Tibial nerve (tissue), 4 donors: ENCODE data around the gene NKX1-2. TPM values are rescaled to one million over a fixed set of nuclear protein-coding genes. Genes with fewer than 3 reads are reported as not detected.

Experiments
- DNase-seq, 2 donors: peaks; one replicate each; pipeline ENCODE4 v3.0.0-alpha.2; 2019; ENCODE audit warnings: low spot score in 2 of 2
- H3K27ac ChIP-seq, 4 donors: fragments of 200-600 bp; sonication (generic) in 3 of 4; one replicate each; pipeline ENCODE4 v1.5.1; 2017 to 2019; ENCODE audit warnings: mild to moderate bottlenecking in 1 of 4
- H3K27me3 ChIP-seq, 2 donors: fragments of 200-600 bp; sonication (generic) in 1 of 2; one replicate each; pipeline versions ENCODE4 v1.5.1 to v1.6.0; 2017 to 2019
- H3K36me3 ChIP-seq, 3 donors: fragments of 200-600 bp; sonication (generic); one replicate each; pipeline ENCODE4 v1.5.1; 2018 to 2019
- H3K4me1 ChIP-seq, 4 donors: fragments of 200-600 bp; sonication (generic) in 3 of 4; one replicate each; pipeline ENCODE4 v1.5.1; 2017 to 2019
- H3K4me3 ChIP-seq, 4 donors: fragments of 200-600 bp; sonication (generic) in 3 of 4; one replicate each; pipeline ENCODE4 v1.5.1; 2017 to 2019; ENCODE audit warnings: mild to moderate bottlenecking in 1 of 4, moderate library complexity in 1 of 4
- H3K9me3 ChIP-seq, 4 donors: fragments of 200-600 bp; sonication (generic) in 3 of 4; one replicate each; pipeline ENCODE4 v1.5.1; 2017 to 2019
- EP300 ChIP-seq, 2 donors: sonication (generic); formaldehyde crosslinking; IDR thresholded peaks; one replicate each; pipeline ENCODE4 v1.6.1; 2017; ENCODE audit warnings: antibody characterized with exemption in 2 of 2, mild to moderate bottlenecking in 1 of 2
- POLR2A ChIP-seq, 2 donors: fragments of 450-650 bp; IDR thresholded peaks; one replicate each; pipeline ENCODE4 v1.6.1; 2017; ENCODE audit warnings: antibody characterized with exemption in 2 of 2, mild to moderate bottlenecking in 2 of 2, moderate library complexity in 2 of 2
- WGBS, 2 donors: methylation state at CpG; one replicate each; pipeline ENCODE4 v1.1.5; 2018; 5-methylcytosine and 5-hydroxymethylcytosine counted together
- total RNA-seq, 4 donors: library from RNA; depleted of rRNA; stranded (reverse); fragments of >200 nt; gene quantifications; one replicate each; pipeline ENCODE4 v1.1.0, GENCODE V29; 2016
- TF ChIP-seq, protein P1 (sequence below), 5 experiments: fragments of 200-600 bp in 3 of 5; fragments of 450-650 bp in 2 of 5; sonication (generic) in 3 of 5; IDR thresholded peaks; one replicate each; pipeline ENCODE4 v1.5.1; 2016 to 2019; ENCODE audit warnings: antibody characterized with exemption in 5 of 5, mild to moderate bottlenecking in 3 of 5, moderate library complexity in 2 of 5

NKX1-2 gene
- total RNA-seq, 4 donors from 2014 or later, result not detected

DNA sequence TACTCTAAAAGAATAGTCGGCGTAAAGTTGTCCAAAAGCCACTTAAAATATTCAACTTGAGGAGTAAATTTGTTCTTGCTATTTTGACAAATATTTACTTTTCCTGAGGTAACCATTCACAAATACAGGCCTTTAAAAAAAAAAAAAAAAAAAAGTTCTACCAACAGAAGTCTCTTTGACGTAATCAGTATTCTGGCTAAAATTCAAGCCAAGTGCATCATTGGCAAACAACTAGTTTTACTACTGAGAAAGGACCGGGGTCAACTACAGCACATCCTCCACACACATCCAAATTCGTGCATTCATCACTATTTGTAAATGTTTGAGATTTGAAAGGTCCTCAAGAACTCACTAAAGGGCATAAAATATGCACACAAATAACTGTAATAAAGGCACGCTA, 33.1 kb downstream of the NKX1-2 start:
- DNase-seq, result peak in 1 of 2 donors; percentile 49
- Histone ChIP-seq H3K27ac (peak overlapping the region in 2 of 4 donors; percentile 74 to 95), H3K9me3 (no peaks in the 10 kb centered on the region), H3K27me3 (peaks cover 0 to 6% of the 10 kb centered on the region in 2 donors), H3K4me3 (no peak overlapping the region), H3K4me1 (peaks cover 0 to 56% (median 35%) of the 10 kb centered on the region in 4 donors), H3K36me3 (no peaks in the 10 kb centered on the region)
- TF ChIP-seq POLR2A (IDR thresholded peaks at IDR 0.05), result no peak
- TF ChIP-seq, protein P1, sequence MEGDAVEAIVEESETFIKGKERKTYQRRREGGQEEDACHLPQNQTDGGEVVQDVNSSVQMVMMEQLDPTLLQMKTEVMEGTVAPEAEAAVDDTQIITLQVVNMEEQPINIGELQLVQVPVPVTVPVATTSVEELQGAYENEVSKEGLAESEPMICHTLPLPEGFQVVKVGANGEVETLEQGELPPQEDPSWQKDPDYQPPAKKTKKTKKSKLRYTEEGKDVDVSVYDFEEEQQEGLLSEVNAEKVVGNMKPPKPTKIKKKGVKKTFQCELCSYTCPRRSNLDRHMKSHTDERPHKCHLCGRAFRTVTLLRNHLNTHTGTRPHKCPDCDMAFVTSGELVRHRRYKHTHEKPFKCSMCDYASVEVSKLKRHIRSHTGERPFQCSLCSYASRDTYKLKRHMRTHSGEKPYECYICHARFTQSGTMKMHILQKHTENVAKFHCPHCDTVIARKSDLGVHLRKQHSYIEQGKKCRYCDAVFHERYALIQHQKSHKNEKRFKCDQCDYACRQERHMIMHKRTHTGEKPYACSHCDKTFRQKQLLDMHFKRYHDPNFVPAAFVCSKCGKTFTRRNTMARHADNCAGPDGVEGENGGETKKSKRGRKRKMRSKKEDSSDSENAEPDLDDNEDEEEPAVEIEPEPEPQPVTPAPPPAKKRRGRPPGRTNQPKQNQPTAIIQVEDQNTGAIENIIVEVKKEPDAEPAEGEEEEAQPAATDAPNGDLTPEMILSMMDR (IDR thresholded peaks at IDR 0.05), result no peak
- TF ChIP-seq EP300 (IDR thresholded peaks at IDR 0.05), result no peak
- WGBS, 2 donors, result 40 to 46% methylated on average over 6 of the region's 6 CpGs

- H3K4me3 ChIP-seq, result no peak overlapping the region
- DNase-seq, result no peak
- 43 to 48% methylated on average over 2 of the region's 2 CpGs for WGBS, 2 donors
- H3K36me3 ChIP-seq, result peaks cover 0 to 10% (median 0%) of the 10 kb centered on the region in 3 donors
- H3K27ac ChIP-seq, result peak overlapping the region in 2 of 4 donors; percentile 74 to 95
- no peaks in the 10 kb centered on the region for H3K9me3 ChIP-seq
- H3K27me3 ChIP-seq, result peaks cover 0 to 1% of the 10 kb centered on the region in 2 donors
- H3K4me1 ChIP-seq, result peaks cover 0 to 56% (median 35%) of the 10 kb centered on the region in 4 donors
- TF ChIP-seq, protein P1 (IDR thresholded peaks at IDR 0.05), result no peak
- TF ChIP-seq EP300 (IDR thresholded peaks at IDR 0.05), result no peak
- no peak for TF ChIP-seq POLR2A (IDR thresholded peaks at IDR 0.05)
Observed at GRCh38 chr10:124415210-124415609, 34.6 kb downstream of the NKX1-2 start.

- DNase-seq, result no peak
- H3K4me3 ChIP-seq, result no peak overlapping the region
- TF ChIP-seq, protein P1 (IDR thresholded peaks at IDR 0.05), result no peak
- peak in 1 of 2 donors; percentile 12 for TF ChIP-seq EP300 (IDR thresholded peaks at IDR 0.05)
- H3K36me3 ChIP-seq, result peaks cover 0 to 14% (median 0%) of the 10 kb centered on the region in 3 donors
- no peaks in the 10 kb centered on the region for H3K27me3 ChIP-seq
- 12 to 20% methylated on average over 4 of the region's 4 CpGs for WGBS, 2 donors
- H3K4me1 ChIP-seq, result peaks cover 0 to 52% (median 33%) of the 10 kb centered on the region in 4 donors
- H3K9me3 ChIP-seq, result no peaks in the 10 kb centered on the region
- H3K27ac ChIP-seq, result peak overlapping the region in 1 of 4 donors; percentile 95
Observed at GRCh38 chr10:124414076-124414475, 35.8 kb downstream of the NKX1-2 start.

GRCh38 chr10:124409696-124410095, 40.1 kb downstream of the NKX1-2 start:
- H3K27ac ChIP-seq, result no peak overlapping the region
- H3K27me3 ChIP-seq, result no peaks in the 10 kb centered on the region
- H3K4me3 ChIP-seq, result no peak overlapping the region
- no peak for DNase-seq
- H3K4me1 ChIP-seq, result peaks cover 0 to 19% (median 9%) of the 10 kb centered on the region in 4 donors
- H3K36me3 ChIP-seq, result peaks cover 3 to 55% (median 9%) of the 10 kb centered on the region in 3 donors
- no peaks in the 10 kb centered on the region for H3K9me3 ChIP-seq
- TF ChIP-seq, protein P1 (IDR thresholded peaks at IDR 0.05), result no peak
- TF ChIP-seq EP300 (IDR thresholded peaks at IDR 0.05) (no peak), POLR2A (IDR thresholded peaks at IDR 0.05) (no peak)

DNA sequence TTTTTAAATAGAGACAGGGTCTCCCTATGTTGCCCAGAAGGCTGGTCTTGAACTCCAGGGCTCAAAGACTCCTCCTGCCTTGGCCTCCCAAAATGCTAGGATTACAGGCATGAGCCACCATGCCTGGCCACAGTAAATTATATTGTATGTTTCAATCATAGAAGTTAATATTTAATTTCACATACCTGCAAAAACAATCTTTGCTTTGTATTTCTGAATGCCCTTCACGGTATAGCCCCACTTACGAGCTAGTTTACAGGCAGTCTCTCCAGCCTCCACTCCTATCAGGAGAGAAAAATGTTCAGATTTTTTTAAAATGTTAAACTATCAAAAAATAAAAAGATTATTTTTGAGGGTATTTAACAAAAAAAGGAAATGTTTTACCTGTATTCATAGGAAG, 41.5 kb downstream of the NKX1-2 start:
- 94% methylated on average over 2 of the region's 2 CpGs for WGBS, 2 donors
- DNase-seq, result no peak
- H3K27me3 ChIP-seq, result no peaks in the 10 kb centered on the region
- H3K4me1 ChIP-seq, result peaks cover 0 to 6% (median 0%) of the 10 kb centered on the region in 4 donors
- no peaks in the 10 kb centered on the region for H3K9me3 ChIP-seq
- no peak for TF ChIP-seq POLR2A (IDR thresholded peaks at IDR 0.05)
- no peak for TF ChIP-seq EP300 (IDR thresholded peaks at IDR 0.05)
- TF ChIP-seq, protein P1 (IDR thresholded peaks at IDR 0.05), result no peak
- H3K4me3 ChIP-seq, result no peak overlapping the region
- no peak overlapping the region for H3K27ac ChIP-seq
- H3K36me3 ChIP-seq, result peaks cover 8 to 69% (median 19%) of the 10 kb centered on the region in 3 donors
